ENCODE measurements around the gene HSDL1. TPM values are rescaled to one million over a fixed set of nuclear protein-coding genes. Genes with fewer than 3 reads are reported as not detected.
A peak's percentile ranks its signal among the peaks of the same experiment; 100 is the strongest.

HSDL1 gene
- total RNA-seq, 1 donor from 2014 or later, result 33.5 TPM

- DNase-seq (ENCODE audit: low read depth in 2 of 2), result no peak
Observed at GRCh38 chr16:84082110-84082509, 62.9 kb downstream of the HSDL1 start.

- DNase-seq (ENCODE audit: low read depth in 2 of 2), result no peak
Observed at GRCh38 chr16:84081446-84081989, 63.5 kb downstream of the HSDL1 start.

- peak in 1 of 2 donors; percentile 50 for DNase-seq (ENCODE audit: low read depth in 2 of 2)
Observed at GRCh38 chr16:84080813-84081212, 64.2 kb downstream of the HSDL1 start.

GRCh38 chr16:84080378-84080777 lies 64.6 kb downstream of the HSDL1 start:
- DNase-seq (ENCODE audit: low read depth in 2 of 2), result peak in 1 of 2 donors; percentile 32

- no peak for DNase-seq (ENCODE audit: low read depth in 2 of 2)
Observed at GRCh38 chr16:84079664-84080063, 65.3 kb downstream of the HSDL1 start.

GRCh38 chr16:84075376-84075775 lies 69.6 kb downstream of the HSDL1 start:
- no peak for DNase-seq (ENCODE audit: low read depth in 2 of 2)

GRCh38 chr16:84074721-84075120 lies 70.3 kb downstream of the HSDL1 start:
- no peak for DNase-seq (ENCODE audit: low read depth in 2 of 2)

Other genes starting within 250 kb of the HSDL1 start
- gene MLYCD, start 246.1 kb downstream of the HSDL1 start, total RNA-seq, result 1.7 and 3.6 TPM in 2 replicates
- gene OSGIN1, start 191.9 kb downstream of the HSDL1 start, total RNA-seq, result 0.60 and 1.3 TPM in 2 replicates
- gene NECAB2, start 176.9 kb downstream of the HSDL1 start, total RNA-seq, result not detected in 2 replicates
- gene SLC38A8, start 102.4 kb downstream of the HSDL1 start, total RNA-seq, result not detected in 2 replicates
- 74.3 and 106 TPM in 2 replicates for gene MBTPS1, start 28.2 kb downstream of the HSDL1 start, total RNA-seq
- under 0.01 TPM in 2 replicates for gene DNAAF1, start 131 bp upstream of the HSDL1 start, total RNA-seq
- gene TAF1C, start 41.9 kb upstream of the HSDL1 start, total RNA-seq, result 7.2 and 16.5 TPM in 2 replicates
- not detected in 2 replicates for gene ADAD2, start 46.0 kb upstream of the HSDL1 start, total RNA-seq
- not detected in 2 replicates for gene KCNG4, start 94.8 kb upstream of the HSDL1 start, total RNA-seq
- not detected in 2 replicates for gene WFDC1, start 149.7 kb upstream of the HSDL1 start, total RNA-seq
- gene ATP2C2, start 223.4 kb upstream of the HSDL1 start, total RNA-seq, result under 0.01 TPM in 1 of 2 replicates, not detected in the other

Data from lung microvascular endothelial cell (primary cell).